GM19240 (cell line): Measurements from ENCODE around the gene SEMA3G.

Experiments used
- DNase-seq: peaks from one replicate; pipeline ENCODE4 v3.0.0; 2011; ENCODE audit warnings: low spot score; ENCODE audit not compliant: insufficient read length

The SEMA3G gene

GRCh38 chr3:52479877-52480575 lies 35.1 kb upstream of the SEMA3G start:
- no peak for DNase-seq

GRCh38 chr3:52479037-52479876 lies 34.4 kb upstream of the SEMA3G start:
- no peak for DNase-seq

- DNase-seq, result no peak
These were observed 32.8 kb upstream of the SEMA3G start for GRCh38 chr3:52477796-52478095.

- DNase-seq, result no peak
These were observed 32.3 kb upstream of the SEMA3G start for GRCh38 chr3:52477076-52477795.

- DNase-seq, result no peak
These were observed 28.1 kb upstream of the SEMA3G start for GRCh38 chr3:52473026-52473425.

GRCh38 chr3:52472239-52473000 lies 27.5 kb upstream of the SEMA3G start:
- no peak for DNase-seq

- DNase-seq, result no peak
These were observed 26.7 kb upstream of the SEMA3G start for GRCh38 chr3:52471371-52472238.

GRCh38 chr3:52470920-52471319 lies 26.0 kb upstream of the SEMA3G start:
- no peak for DNase-seq

GRCh38 chr3:52469001-52469400 lies 24.1 kb upstream of the SEMA3G start:
- DNase-seq, result no peak

GRCh38 chr3:52468336-52468735 lies 23.4 kb upstream of the SEMA3G start:
- DNase-seq, result no peak

GRCh38 chr3:52463416-52463815 lies 18.5 kb upstream of the SEMA3G start:
- no peak for DNase-seq

- DNase-seq, result no peak
These were observed 17.0 kb upstream of the SEMA3G start for GRCh38 chr3:52461874-52462273.

- DNase-seq, result no peak
These were observed 14.1 kb upstream of the SEMA3G start for GRCh38 chr3:52458770-52459545.

GRCh38 chr3:52458031-52458760 lies 13.3 kb upstream of the SEMA3G start:
- DNase-seq, result no peak

GRCh38 chr3:52456800-52457183 lies 11.9 kb upstream of the SEMA3G start:
- DNase-seq, result no peak

GRCh38 chr3:52456169-52456799 lies 11.4 kb upstream of the SEMA3G start:
- no peak for DNase-seq

- peak; percentile 87 for DNase-seq
These were observed 10.6 kb upstream of the SEMA3G start, which contains the start of gene NISCH for GRCh38 chr3:52455283-52456168. Gene NISCH, plus strand, starts transcription at chr3:52455604. Its CDS starts 38 bp downstream, at chr3:52455642.

- no peak for DNase-seq
These were observed 10.0 kb upstream of the SEMA3G start for GRCh38 chr3:52454938-52455282.
